Measurements from ENCODE around the gene SPTLC2.
"Not testable (repeated sequence)": the region's sequence is repeated elsewhere in the genome, so short reads cannot be mapped to it uniquely, and the experiment has no call there.

The SPTLC2 gene

DNA sequence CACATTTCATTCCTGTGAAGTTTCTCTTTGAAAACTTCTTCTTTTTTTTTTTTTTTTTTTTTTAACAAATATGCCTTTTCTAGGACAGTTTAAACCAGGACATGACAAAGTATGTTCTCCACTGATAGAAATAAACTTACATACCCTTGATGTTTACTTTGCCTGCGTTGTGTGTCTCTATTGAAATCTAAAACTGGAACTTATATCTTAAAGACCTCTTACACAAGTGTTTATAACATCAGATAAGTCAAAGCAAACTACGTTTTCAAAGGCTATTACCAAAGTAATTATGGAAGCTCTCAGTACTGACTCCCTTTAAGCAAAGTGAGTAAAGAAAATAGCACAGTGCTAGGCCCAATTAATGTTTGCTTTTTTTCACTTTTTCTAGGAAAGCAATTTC is 87.2 kb downstream of the SPTLC2 start:
- TF ChIP-seq, protein P1, sequence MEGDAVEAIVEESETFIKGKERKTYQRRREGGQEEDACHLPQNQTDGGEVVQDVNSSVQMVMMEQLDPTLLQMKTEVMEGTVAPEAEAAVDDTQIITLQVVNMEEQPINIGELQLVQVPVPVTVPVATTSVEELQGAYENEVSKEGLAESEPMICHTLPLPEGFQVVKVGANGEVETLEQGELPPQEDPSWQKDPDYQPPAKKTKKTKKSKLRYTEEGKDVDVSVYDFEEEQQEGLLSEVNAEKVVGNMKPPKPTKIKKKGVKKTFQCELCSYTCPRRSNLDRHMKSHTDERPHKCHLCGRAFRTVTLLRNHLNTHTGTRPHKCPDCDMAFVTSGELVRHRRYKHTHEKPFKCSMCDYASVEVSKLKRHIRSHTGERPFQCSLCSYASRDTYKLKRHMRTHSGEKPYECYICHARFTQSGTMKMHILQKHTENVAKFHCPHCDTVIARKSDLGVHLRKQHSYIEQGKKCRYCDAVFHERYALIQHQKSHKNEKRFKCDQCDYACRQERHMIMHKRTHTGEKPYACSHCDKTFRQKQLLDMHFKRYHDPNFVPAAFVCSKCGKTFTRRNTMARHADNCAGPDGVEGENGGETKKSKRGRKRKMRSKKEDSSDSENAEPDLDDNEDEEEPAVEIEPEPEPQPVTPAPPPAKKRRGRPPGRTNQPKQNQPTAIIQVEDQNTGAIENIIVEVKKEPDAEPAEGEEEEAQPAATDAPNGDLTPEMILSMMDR (IDR thresholded peaks at IDR 0.05; ENCODE audit: extremely low read depth, missing control alignments): no peak
- no peak for DNase-seq (ENCODE audit: low spot score)

DNA sequence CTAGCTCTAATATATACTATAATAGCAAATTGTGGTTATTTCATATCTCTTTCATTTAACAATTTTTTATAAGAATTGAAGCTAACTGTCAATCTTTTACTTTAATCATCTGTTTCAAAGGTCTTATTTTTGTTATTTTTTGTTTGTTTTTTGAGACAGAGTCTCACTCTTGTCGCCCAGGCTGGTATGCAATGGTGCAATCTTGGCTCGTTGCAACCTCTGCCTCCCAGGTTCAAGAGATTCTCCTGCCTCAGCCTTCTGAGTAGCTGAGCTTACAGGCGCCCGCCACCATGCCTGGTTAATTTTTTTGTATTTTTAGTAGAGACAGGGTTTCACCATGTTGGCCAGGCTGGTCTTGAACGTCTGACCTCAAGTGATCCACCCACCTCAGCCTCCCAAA is 87.7 kb downstream of the SPTLC2 start:
- not testable (repeated sequence) for DNase-seq (ENCODE audit: low spot score)

DNA sequence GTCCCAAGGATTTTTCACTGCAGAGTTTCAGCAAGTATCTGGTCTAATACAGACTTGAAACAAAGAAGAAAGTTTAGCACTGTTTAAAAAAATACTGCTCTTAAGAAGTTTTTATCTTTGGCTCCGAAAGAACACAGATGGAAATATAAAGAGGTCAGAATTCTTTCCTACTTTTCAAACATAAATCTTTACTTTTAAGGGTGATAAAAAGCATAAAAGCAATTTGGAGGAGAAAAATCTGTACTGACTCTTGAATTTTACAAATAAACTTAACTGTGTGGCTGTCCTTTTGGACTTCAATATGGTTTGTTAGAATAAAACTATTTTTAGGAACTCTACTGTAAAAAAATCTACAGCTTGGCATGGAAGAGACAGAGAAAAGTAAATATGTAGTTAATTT is 90.2 kb downstream of the SPTLC2 start:
- no peak for DNase-seq (ENCODE audit: low spot score)

DNA sequence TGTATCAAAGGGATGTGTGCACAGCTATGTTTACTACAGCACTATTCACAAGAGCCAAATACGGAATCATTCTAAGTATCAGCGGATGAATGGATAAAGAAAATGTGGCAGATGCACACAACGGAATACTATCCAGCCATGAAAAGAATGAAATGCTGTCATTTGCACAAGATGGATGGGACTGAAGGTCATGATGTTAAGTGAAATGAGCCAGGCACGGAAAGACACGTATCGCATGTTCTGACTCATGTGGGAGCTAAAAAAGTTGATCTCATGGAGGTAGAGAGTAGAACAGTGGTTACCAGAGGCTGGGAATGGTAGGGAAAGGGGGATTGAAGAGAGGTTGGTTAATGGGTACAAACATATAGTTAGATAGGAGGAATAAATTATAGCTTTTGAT is 91.9 kb downstream of the SPTLC2 start:
- DNase-seq (ENCODE audit: low spot score): no peak
- TF ChIP-seq, protein P1 (IDR thresholded peaks at IDR 0.05; ENCODE audit: extremely low read depth, missing control alignments): no peak

More for the DNA sequence above, 90.2 kb downstream of the SPTLC2 start:
- TF ChIP-seq, protein P1 (IDR thresholded peaks at IDR 0.05; ENCODE audit: extremely low read depth, missing control alignments): no peak

DNA sequence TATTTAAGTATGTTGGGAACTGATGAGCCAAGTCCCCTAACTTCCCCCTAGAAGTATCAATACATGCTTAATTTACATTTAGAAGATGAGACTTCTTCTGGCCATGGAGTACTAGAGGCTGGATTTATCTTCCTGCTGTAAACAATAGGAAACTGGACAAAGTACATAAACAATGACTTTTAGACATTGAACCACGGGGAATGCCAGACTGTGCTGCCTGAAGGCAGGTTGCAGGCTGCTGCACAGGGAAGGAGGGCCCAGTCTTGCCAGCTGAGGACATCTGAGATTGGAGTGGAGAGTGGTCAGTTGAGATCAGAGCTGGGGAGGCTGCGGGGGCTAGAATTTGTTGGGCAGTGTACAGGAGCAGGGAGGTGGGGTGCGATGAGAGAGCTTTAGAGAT is 93.3 kb downstream of the SPTLC2 start:
- no peak for DNase-seq (ENCODE audit: low spot score)
- TF ChIP-seq, protein P1 (IDR thresholded peaks at IDR 0.05; ENCODE audit: extremely low read depth, missing control alignments): no peak

DNA sequence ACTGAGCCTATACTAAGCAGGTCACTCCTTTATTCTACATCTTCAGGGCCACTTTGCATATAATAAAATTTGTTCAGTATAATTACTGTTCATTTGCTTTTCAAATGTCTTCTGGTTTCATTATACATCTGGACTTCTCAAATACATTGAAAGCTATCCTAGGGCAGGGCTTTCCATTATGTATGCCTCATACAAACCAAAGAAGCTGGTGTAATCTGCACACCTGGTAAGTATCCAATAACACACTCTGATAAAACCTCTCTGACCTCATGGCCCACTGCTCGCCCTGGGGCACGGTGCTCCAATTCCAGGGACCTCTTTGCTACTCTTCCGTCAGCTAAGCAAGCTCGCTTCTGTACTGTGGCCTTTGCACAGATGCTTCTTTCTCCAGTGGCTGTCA is 95.9 kb downstream of the SPTLC2 start:
- TF ChIP-seq, protein P1 (IDR thresholded peaks at IDR 0.05; ENCODE audit: extremely low read depth, missing control alignments): no peak
- DNase-seq (ENCODE audit: low spot score): no peak

DNA sequence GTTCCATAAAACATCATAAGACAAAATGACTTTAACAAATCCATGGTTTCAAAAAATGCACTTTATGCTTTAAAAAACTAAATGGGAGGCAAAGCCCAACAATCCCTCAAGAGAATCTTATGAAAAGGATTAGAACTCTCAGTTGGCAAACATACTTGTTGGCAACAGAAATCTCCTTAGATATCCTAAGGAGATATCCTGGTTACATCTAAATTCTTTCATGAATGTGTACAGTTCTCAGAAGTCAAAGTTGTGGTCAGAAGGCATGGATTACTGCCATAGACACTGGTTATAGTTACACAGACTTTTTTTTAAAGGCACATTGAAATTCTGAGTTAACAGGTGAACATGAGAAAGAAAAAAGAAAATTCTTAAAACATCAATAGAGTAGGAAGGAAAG is 100.3 kb downstream of the SPTLC2 start:
- no peak for DNase-seq (ENCODE audit: low spot score)
- TF ChIP-seq, protein P1 (IDR thresholded peaks at IDR 0.05; ENCODE audit: extremely low read depth, missing control alignments): no peak

DNA sequence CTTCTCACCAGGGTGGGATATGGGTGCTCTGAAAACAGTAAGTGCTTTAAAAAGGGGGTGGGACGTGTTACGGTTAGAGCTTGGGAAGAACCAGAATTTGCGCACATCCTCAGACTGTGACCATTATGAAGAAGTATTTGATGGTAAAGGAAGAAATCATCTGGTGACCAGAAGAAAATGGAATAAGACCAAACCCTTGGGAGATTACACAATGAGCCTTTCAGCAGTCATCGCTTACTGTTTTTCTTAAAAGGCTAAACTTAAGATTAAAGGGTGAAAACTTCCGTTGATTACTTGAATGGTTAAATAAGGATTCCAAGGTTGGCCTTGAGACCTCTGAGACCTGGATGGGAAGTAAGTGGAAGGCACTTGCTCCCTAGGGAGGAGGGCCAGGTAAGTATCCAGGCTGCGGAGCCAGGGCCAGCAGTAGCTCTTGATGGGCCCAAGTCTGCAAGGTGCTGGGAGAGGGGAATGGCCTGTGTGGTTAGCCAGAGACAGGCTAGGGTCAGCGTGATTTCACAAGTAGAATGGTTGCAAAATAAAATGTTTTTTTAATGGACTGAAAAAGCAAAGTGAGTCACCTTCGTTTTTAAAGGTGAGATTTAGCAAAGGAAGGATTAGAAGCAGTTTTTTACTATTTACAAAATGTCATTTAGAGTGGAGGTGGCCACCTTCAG is 104.8 kb downstream of the SPTLC2 start:
- no peak for DNase-seq (ENCODE audit: low spot score)
- TF ChIP-seq, protein P1 (IDR thresholded peaks at IDR 0.05; ENCODE audit: extremely low read depth, missing control alignments): no peak
